Left lung (tissue), 10 donors: Measurements from ENCODE around the gene IGF2BP2. TPM values are rescaled to one million over a fixed set of nuclear protein-coding genes. Genes with fewer than 3 reads are reported as not detected.

ENCODE experiments used
- ATAC-seq: fragments of 200-7000 bp; cut with Tn5 transposase; one replicate; pipeline ENCODE4 v1.9.1; 2020; ENCODE audit warnings: moderate library complexity
- DNase-seq, 4 donors: peaks; one replicate each; pipeline ENCODE4 v3.0.0-alpha.2; 2013 to 2020
- H3K27ac ChIP-seq, 2 donors: fragments of 200-600 bp; sonication (generic) in 1 of 2; one replicate each; pipeline versions ENCODE4 v1.5.0 to v1.8.0; 2020 to 2021
- H3K27me3 ChIP-seq, 2 donors: fragments of 200-600 bp; sonication (generic) in 1 of 2; one replicate each; pipeline versions ENCODE4 v1.5.0 to v1.8.0; 2020 to 2021
- H3K36me3 ChIP-seq, 2 donors: fragments of 200-600 bp; sonication (generic) in 1 of 2; one replicate each; pipeline versions ENCODE4 v1.5.0 to v1.8.0; 2020 to 2021
- H3K4me1 ChIP-seq, 2 donors: fragments of 200-600 bp; one replicate each; pipeline ENCODE4 v1.8.0; 2021
- H3K4me3 ChIP-seq, 2 donors: fragments of 200-600 bp; sonication (generic) in 1 of 2; one replicate each; pipeline versions ENCODE4 v1.5.0 to v1.8.0; 2020 to 2021; ENCODE audit warnings: mild to moderate bottlenecking in 1 of 2
- H3K9me3 ChIP-seq, 2 donors: fragments of 200-600 bp; sonication (generic) in 1 of 2; one replicate each; pipeline versions ENCODE4 v1.5.0 to v1.8.0; 2020 to 2021
- intact Hi-C, 2 donors: fragments of 100-400 bp; cut with DNase I; formaldehyde crosslinking; loops; one replicate each; pipeline versions ENCODE4 v1.11.2 to v1.14.2; 2022
- polyA plus RNA-seq, 6 donors: library from polyadenylated mRNA; unstranded; fragments of 120-200 nt; gene quantifications; one replicate each; pipeline ENCODE4 v1.2.1, GENCODE V29; 2013; ENCODE audit not compliant: insufficient read length in 6 of 6
- total RNA-seq, 2 donors: library from RNA; stranded (reverse); fragmentation: NEBNext Ultra II Directional; extraction: Animal tissue kit (Norgen Biotek cat#: 25700); gene quantifications; one replicate each; pipeline ENCODE4 v1.2.1, GENCODE V29; 2021
- TF ChIP-seq, protein P1 (sequence below), 2 donors: fragments of 200-600 bp; sonication (generic) in 1 of 2; IDR thresholded peaks; one replicate each; pipeline versions ENCODE4 v1.5.0 to v1.8.0; 2021; ENCODE audit warnings: antibody characterized with exemption in 2 of 2
- donor health status: DM: no; HTN: yes; CAD: no.
- donor health status: DM: no; HTN: no; CAD: no.

The IGF2BP2 gene
- total and polyA plus RNA-seq, 8 donors = 16.8 to 78.9 (median 67.7) TPM

GRCh38 chr3:185653949-185654757, 170.7 kb downstream of the IGF2BP2 start:
- no peak for ATAC-seq
- intact Hi-C loops = no loop called here

GRCh38 chr3:185651971-185652370, 172.9 kb downstream of the IGF2BP2 start:
- DNase-seq = no peak
- peaks cover 0 to 3% of the 10 kb centered on the region in 2 donors for H3K36me3 ChIP-seq
- no peak for ATAC-seq
- H3K27me3 ChIP-seq = no peaks in the 10 kb centered on the region
- TF ChIP-seq, protein P1, sequence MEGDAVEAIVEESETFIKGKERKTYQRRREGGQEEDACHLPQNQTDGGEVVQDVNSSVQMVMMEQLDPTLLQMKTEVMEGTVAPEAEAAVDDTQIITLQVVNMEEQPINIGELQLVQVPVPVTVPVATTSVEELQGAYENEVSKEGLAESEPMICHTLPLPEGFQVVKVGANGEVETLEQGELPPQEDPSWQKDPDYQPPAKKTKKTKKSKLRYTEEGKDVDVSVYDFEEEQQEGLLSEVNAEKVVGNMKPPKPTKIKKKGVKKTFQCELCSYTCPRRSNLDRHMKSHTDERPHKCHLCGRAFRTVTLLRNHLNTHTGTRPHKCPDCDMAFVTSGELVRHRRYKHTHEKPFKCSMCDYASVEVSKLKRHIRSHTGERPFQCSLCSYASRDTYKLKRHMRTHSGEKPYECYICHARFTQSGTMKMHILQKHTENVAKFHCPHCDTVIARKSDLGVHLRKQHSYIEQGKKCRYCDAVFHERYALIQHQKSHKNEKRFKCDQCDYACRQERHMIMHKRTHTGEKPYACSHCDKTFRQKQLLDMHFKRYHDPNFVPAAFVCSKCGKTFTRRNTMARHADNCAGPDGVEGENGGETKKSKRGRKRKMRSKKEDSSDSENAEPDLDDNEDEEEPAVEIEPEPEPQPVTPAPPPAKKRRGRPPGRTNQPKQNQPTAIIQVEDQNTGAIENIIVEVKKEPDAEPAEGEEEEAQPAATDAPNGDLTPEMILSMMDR (IDR thresholded peaks at IDR 0.05) = no peak
- intact Hi-C loops = no loop called here
- H3K27ac ChIP-seq = no peak overlapping the region
- peaks cover 0 to 1% of the 10 kb centered on the region in 2 donors for H3K4me1 ChIP-seq
- no peak overlapping the region for H3K4me3 ChIP-seq
- no peaks in the 10 kb centered on the region for H3K9me3 ChIP-seq

More at GRCh38 chr3:185653949-185654757, 170.7 kb downstream of the IGF2BP2 start:
- no peak overlapping the region for H3K4me3 ChIP-seq
- H3K9me3 ChIP-seq = no peaks in the 10 kb centered on the region
- no peak overlapping the region for H3K27ac ChIP-seq
- TF ChIP-seq, protein P1 (IDR thresholded peaks at IDR 0.05) = no peak
- H3K36me3 ChIP-seq = peaks cover 0 to 3% of the 10 kb centered on the region in 2 donors
- no peaks in the 10 kb centered on the region for H3K27me3 ChIP-seq
- DNase-seq = no peak
- H3K4me1 ChIP-seq = peaks cover 4 to 5% of the 10 kb centered on the region in 2 donors

DNA sequence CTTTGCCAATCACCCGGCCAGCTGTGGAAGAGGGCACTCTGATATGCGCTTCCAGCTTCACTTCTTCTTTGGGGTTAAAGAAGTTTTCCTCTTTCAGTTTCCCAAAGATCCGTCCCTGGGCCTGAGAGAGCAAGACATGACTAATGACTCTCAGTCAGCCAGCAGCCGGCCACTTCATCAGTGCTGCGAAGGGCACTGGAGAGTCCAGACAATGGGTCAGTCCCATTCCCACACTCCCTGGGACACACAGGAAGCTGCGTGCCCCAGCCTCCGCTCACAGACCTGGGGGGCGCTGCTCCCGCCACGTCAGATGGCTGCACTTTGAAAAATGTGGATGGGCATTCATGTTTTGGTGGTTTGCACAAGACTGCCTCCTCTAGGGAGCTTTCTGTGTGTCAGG, 175.4 kb downstream of the IGF2BP2 start:
- Histone ChIP-seq H3K9me3 (no peaks in the 10 kb centered on the region), H3K27me3 (no peaks in the 10 kb centered on the region), H3K36me3 (peaks cover 0 to under 1% of the 10 kb centered on the region in 2 donors), H3K27ac (no peak overlapping the region), H3K4me1 (no peaks in the 10 kb centered on the region), H3K4me3 (no peak overlapping the region)
- DNase-seq (no peak), ATAC-seq (peak; percentile 14)
- intact Hi-C loops = no loop called here
- TF ChIP-seq, protein P1 (IDR thresholded peaks at IDR 0.05) = no peak

- Histone ChIP-seq H3K27me3 (no peaks in the 10 kb centered on the region), H3K36me3 (no peaks in the 10 kb centered on the region), H3K9me3 (no peaks in the 10 kb centered on the region), H3K4me1 (no peaks in the 10 kb centered on the region), H3K27ac (no peak overlapping the region), H3K4me3 (no peak overlapping the region)
- TF ChIP-seq, protein P1 (IDR thresholded peaks at IDR 0.05) = no peak
- no peak for DNase-seq
- no peak for ATAC-seq
- intact Hi-C loops = no loop called here
Measured at GRCh38 chr3:185648396-185648795, 176.4 kb downstream of the IGF2BP2 start.

- ATAC-seq = no peak
- Histone ChIP-seq H3K9me3 (no peaks in the 10 kb centered on the region), H3K36me3 (no peaks in the 10 kb centered on the region)
Measured at GRCh38 chr3:185647880-185648210, 177.0 kb downstream of the IGF2BP2 start.

More at GRCh38 chr3:185647880-185648210, 177.0 kb downstream of the IGF2BP2 start:
- TF ChIP-seq, protein P1 (IDR thresholded peaks at IDR 0.05) = no peak
- H3K4me3 ChIP-seq = no peak overlapping the region
- H3K27ac ChIP-seq = no peak overlapping the region
- no peaks in the 10 kb centered on the region for H3K4me1 ChIP-seq
- no peaks in the 10 kb centered on the region for H3K27me3 ChIP-seq
- no peak for DNase-seq
- intact Hi-C loops = no loop called here
